ENCODE data around the gene CDCP1. TPM values are rescaled to one million over a fixed set of nuclear protein-coding genes. Genes with fewer than 3 reads are reported as not detected.

CDCP1 gene
- total RNA-seq, 4 donors from 2014 or later = 14.7 to 35.9 (median 24.2) TPM

DNA sequence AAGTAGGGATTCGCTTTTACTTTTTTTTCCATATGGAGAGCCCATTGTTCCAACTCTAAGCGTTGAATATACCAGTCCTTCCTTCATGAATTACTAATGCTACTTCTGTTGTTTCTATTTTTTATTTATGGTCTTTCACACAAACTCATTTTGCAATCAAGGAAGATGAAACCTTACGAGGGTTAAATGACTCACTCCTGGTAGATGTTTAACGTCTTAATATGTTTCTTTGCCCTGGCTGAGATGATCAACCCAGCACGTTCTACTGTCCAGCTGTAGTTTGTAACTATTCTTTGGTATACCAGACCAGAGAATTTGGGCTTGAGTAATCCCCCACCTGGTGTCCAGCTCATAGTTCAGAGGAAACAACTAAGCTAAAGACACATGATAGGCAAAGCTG, 23.1 kb downstream of the CDCP1 start:
- Histone ChIP-seq H3K9me3 (no peaks in the 10 kb centered on the region), H3K36me3 (no peaks in the 10 kb centered on the region), H3K4me3 (replicated peaks in 1 of 3) (no peak overlapping the region), H3K27ac (no peak overlapping the region), H3K27me3 (no peaks in the 10 kb centered on the region), H3K4me1 (peaks cover 0 to 21% of the 10 kb centered on the region in 2 donors)
- WGBS, 2 donors = 78 to 85% methylated on average over 5 of the region's 5 CpGs
- TF ChIP-seq, protein P1, sequence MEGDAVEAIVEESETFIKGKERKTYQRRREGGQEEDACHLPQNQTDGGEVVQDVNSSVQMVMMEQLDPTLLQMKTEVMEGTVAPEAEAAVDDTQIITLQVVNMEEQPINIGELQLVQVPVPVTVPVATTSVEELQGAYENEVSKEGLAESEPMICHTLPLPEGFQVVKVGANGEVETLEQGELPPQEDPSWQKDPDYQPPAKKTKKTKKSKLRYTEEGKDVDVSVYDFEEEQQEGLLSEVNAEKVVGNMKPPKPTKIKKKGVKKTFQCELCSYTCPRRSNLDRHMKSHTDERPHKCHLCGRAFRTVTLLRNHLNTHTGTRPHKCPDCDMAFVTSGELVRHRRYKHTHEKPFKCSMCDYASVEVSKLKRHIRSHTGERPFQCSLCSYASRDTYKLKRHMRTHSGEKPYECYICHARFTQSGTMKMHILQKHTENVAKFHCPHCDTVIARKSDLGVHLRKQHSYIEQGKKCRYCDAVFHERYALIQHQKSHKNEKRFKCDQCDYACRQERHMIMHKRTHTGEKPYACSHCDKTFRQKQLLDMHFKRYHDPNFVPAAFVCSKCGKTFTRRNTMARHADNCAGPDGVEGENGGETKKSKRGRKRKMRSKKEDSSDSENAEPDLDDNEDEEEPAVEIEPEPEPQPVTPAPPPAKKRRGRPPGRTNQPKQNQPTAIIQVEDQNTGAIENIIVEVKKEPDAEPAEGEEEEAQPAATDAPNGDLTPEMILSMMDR (IDR thresholded peaks at IDR 0.05) = no peak
- TF ChIP-seq POLR2A (IDR thresholded peaks at IDR 0.05) = no peak
- DNase-seq = no peak
- intact Hi-C loops (cut with DNase I) = no loop called here

DNA sequence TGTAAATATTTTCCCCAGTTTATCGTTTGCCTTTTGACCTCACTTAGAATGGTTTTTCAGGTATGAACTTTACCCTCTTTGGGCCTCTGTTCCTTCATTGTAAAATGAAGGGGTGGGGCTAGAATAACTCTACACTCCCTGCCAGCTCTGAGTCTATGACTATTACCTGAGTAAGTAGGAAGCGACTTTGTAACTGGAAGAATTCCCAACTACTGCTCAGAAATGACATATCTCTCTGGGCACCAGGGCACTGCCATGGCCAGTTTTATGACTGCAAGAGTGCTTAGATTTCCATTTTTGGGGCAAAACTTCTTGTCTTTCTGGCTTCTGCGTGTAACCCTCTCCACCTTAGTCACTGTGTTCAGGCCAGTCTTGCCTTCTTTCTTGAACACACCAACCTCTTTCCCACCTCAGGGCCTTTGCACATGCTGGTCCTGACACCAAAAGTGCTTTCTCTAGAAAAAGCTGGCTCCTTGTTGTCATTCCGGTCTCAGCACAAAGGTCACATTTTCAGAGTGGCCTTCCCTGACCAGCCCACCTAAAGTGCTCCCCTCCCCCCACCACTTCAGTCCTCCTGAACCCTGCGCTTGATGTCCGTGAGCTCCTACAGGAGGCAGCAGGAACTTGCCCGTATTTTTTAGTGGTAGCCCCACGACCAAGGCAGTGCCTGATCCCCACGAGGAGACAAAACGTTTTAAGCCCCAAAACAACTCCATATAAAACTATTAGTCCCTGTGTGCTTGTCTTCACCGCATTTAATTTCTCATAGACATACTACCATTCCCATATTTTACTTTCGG, 25.6 kb downstream of the CDCP1 start:
- Histone ChIP-seq H3K4me3 (replicated peaks in 1 of 3) (no peak overlapping the region), H3K27ac (no peak overlapping the region), H3K9me3 (no peaks in the 10 kb centered on the region), H3K36me3 (no peaks in the 10 kb centered on the region), H3K27me3 (no peaks in the 10 kb centered on the region), H3K4me1 (peaks cover 0 to 4% of the 10 kb centered on the region in 2 donors)
- TF ChIP-seq, protein P1 (IDR thresholded peaks at IDR 0.05) = no peak
- no peak for TF ChIP-seq POLR2A (IDR thresholded peaks at IDR 0.05)
- 87 to 93% methylated on average over 12 of the region's 12 CpGs for WGBS, 2 donors
- intact Hi-C loops (cut with DNase I) = no loop called here
- no peak for DNase-seq

DNA sequence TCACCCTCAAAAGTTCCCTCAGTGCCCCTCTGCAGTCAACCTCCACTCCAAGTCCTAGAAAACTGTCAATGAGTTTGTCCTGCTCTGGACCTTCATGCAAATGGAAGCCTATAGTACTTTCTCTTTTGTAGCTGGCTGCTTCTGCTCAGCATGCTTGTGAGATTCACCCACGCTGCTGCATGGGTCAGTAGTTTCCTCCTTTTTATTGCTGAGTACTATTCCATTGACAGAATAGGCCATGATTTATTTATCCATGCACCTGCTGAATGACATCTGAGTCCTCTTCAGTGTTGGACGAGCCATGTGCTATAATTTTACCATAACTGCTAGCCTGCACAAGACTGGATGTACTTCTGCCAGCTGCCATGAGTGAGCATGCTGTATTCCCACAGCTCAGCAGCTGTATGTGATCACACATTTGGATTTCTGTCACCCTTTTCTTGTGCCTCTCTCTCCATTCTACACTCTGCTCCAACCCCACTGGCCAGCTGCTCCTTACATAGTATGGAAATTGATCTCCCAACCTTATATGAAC, 26.3 kb downstream of the CDCP1 start:
- WGBS, 2 donors = 72 to 93% methylated on average over 2 of the region's 2 CpGs
- no peak overlapping the region for H3K4me3 ChIP-seq (replicated peaks in 1 of 3)
- no peak overlapping the region for H3K27ac ChIP-seq
- TF ChIP-seq, protein P1 (IDR thresholded peaks at IDR 0.05) = no peak
- TF ChIP-seq POLR2A (IDR thresholded peaks at IDR 0.05) = no peak
- DNase-seq = no peak
- H3K27me3 ChIP-seq = no peaks in the 10 kb centered on the region
- H3K4me1 ChIP-seq = no peaks in the 10 kb centered on the region
- intact Hi-C loops (cut with DNase I) = no loop called here
- H3K36me3 ChIP-seq = no peaks in the 10 kb centered on the region
- no peaks in the 10 kb centered on the region for H3K9me3 ChIP-seq

DNA sequence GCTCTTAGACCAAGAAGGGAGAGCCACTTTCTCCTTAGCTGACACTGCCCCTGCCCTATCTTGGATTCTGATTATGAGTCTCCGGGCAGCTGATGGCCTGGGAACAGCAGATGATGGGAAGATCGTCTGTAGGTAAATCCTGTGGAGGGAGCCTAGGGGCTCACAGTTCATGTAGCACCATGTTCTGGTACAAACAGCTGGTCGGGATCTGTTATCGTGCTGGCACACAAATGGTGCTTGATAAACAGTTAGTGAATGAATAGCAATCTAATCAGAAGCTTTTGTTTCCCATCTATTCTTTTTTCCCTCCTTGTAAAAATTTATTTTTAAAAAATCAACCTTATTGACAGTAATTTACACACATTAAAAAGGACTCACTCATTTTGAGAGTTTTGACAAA, 26.8 kb downstream of the CDCP1 start:
- Histone ChIP-seq H3K36me3 (no peaks in the 10 kb centered on the region), H3K27me3 (no peaks in the 10 kb centered on the region), H3K4me3 (replicated peaks in 1 of 3) (no peak overlapping the region), H3K27ac (no peak overlapping the region), H3K9me3 (no peaks in the 10 kb centered on the region), H3K4me1 (no peaks in the 10 kb centered on the region)
- no peak for DNase-seq
- 61 to 64% methylated on average over 4 of the region's 4 CpGs for WGBS, 2 donors
- TF ChIP-seq, protein P1 (IDR thresholded peaks at IDR 0.05) = no peak
- TF ChIP-seq POLR2A (IDR thresholded peaks at IDR 0.05) = no peak
- intact Hi-C loops (cut with DNase I) = no loop called here

DNA sequence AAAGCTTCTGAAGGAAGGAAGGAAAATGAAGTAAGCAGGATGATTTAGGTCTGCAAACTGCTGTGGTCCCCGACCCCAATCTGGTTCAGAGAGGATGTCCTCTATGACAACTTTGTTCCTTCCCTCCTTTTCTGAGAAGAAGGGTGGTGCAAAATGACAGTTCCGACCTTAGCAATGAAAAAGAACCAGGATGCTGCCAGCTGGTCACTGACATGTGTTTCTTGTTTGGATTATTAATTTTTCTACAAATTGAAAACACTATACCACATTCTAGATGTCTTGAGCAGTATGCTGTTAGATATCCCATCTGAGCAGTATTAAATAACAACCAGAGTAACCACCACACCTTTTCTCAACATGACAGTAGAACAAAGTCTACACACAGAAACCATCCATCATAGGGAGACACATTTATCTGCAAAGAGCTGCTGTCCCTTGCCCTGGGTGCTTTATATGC, 27.5 kb downstream of the CDCP1 start:
- 71 to 72% methylated on average over 2 of the region's 2 CpGs for WGBS, 2 donors
- TF ChIP-seq POLR2A (IDR thresholded peaks at IDR 0.05) = no peak
- TF ChIP-seq, protein P1 (IDR thresholded peaks at IDR 0.05) = no peak
- H3K27ac ChIP-seq = no peak overlapping the region
- intact Hi-C loops (cut with DNase I) = no loop called here
- H3K27me3 ChIP-seq = no peaks in the 10 kb centered on the region
- H3K36me3 ChIP-seq = no peaks in the 10 kb centered on the region
- no peak overlapping the region for H3K4me3 ChIP-seq (replicated peaks in 1 of 3)
- no peak for DNase-seq
- no peaks in the 10 kb centered on the region for H3K9me3 ChIP-seq
- no peaks in the 10 kb centered on the region for H3K4me1 ChIP-seq
